Measurements from ENCODE around the gene LURAP1L. TPM values are rescaled to one million over a fixed set of nuclear protein-coding genes. Genes with fewer than 3 reads are reported as not detected.

Gene LURAP1L
- polyA plus RNA-seq, 3 donors: not detected

DNA sequence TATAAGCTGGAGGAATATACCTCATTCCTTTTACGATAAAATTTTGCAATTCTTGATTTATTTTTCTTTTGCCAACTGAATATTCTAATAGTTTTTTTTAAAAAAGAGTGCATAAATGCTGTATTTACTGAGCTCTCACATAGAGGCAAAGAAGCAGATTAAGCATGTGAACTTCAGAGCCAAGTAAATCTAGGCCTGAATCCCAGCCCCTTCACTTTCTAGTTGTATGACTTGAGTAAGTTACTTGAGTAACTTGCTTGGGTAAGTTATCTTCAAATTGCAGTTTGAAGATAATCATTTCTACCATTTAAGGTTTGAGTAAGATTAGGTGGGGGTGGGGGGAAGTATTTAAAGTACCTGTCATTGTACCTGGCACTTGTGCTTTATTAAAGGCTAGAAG lies 21.8 kb downstream of the LURAP1L start:
- Mint-ChIP-seq H3K36me3 (no peaks in the 10 kb centered on the region), H3K4me1 (no peaks in the 10 kb centered on the region), H3K27ac (no peak overlapping the region), H3K9me3 (no peaks in the 10 kb centered on the region), H3K27me3 (ENCODE audit: low read depth in 3 of 3) (no peaks in the 10 kb centered on the region), H3K4me3 (no peak overlapping the region)
- H3K79me2 ChIP-seq (ENCODE audit: insufficient read depth, low read length): no peaks in the 10 kb centered on the region
- no peaks in the 10 kb centered on the region for H3K9me3 ChIP-seq (replicated peaks in 1 of 2; ENCODE audit: control insufficient read depth in 1 of 2, insufficient read depth in 1 of 2, low read length in 2 of 2)
- no peak overlapping the region for H2AFZ ChIP-seq (ENCODE audit: insufficient read depth, low read depth, low read length, poor library complexity, severe bottlenecking)
- no peak for DNase-seq
- H3K36me3 ChIP-seq (replicated peaks in 1 of 2; ENCODE audit: control insufficient read depth in 1 of 2, insufficient read depth in 2 of 2, low read length in 2 of 2): no peaks in the 10 kb centered on the region
- no peak overlapping the region for H3K4me3 ChIP-seq (replicated peaks in 1 of 3; ENCODE audit: low read depth in 2 of 3, low read length in 3 of 3)
- TF ChIP-seq, protein P1, sequence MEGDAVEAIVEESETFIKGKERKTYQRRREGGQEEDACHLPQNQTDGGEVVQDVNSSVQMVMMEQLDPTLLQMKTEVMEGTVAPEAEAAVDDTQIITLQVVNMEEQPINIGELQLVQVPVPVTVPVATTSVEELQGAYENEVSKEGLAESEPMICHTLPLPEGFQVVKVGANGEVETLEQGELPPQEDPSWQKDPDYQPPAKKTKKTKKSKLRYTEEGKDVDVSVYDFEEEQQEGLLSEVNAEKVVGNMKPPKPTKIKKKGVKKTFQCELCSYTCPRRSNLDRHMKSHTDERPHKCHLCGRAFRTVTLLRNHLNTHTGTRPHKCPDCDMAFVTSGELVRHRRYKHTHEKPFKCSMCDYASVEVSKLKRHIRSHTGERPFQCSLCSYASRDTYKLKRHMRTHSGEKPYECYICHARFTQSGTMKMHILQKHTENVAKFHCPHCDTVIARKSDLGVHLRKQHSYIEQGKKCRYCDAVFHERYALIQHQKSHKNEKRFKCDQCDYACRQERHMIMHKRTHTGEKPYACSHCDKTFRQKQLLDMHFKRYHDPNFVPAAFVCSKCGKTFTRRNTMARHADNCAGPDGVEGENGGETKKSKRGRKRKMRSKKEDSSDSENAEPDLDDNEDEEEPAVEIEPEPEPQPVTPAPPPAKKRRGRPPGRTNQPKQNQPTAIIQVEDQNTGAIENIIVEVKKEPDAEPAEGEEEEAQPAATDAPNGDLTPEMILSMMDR (IDR thresholded peaks at IDR 0.05): no peak
- no peak overlapping the region for H3K27ac ChIP-seq (ENCODE audit: low read depth in 1 of 2, low read length in 2 of 2)
- intact Hi-C loops (cut with micrococcal nuclease): no loop called here
- no peak overlapping the region for H3K4me2 ChIP-seq (replicated peaks; ENCODE audit: extremely low read depth, low read length, poor library complexity, severe bottlenecking)
- H3K4me1 ChIP-seq (ENCODE audit: control insufficient read depth in 1 of 2, insufficient read depth in 2 of 2, low read length in 2 of 2): no peaks in the 10 kb centered on the region
- no peak overlapping the region for H3K9ac ChIP-seq (ENCODE audit: insufficient read depth, low read length, poor library complexity, severe bottlenecking)
- no peaks in the 10 kb centered on the region for H4K20me1 ChIP-seq (ENCODE audit: insufficient read depth, low read length)
- no CpG with 5 or more reads among the region's 1 CpG for WGBS (ENCODE audit: insufficient coverage)
- H3K27me3 ChIP-seq (ENCODE audit: control insufficient read depth in 2 of 2, insufficient read depth in 2 of 2, low read length in 2 of 2): no peaks in the 10 kb centered on the region

DNA sequence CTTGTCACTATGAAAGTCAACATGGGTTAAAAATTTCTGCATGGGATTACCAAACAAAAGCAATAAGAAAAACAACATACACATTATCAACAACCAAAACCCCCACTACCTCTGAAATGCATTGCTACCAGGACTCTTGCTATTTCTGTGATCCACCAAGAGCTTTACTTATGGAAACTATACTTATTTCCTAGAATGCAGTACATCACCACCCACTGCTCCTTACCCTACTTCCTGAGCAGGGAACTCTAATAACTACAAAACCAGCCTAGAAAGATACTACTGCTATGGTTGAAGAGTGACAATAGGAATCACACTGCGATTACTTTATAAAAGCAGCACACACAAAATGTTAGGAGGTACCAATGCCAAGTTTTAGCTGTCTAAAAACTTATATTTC lies 22.2 kb downstream of the LURAP1L start:
- no peak overlapping the region for H3K27ac ChIP-seq (ENCODE audit: low read depth in 1 of 2, low read length in 2 of 2)
- TF ChIP-seq, protein P1 (IDR thresholded peaks at IDR 0.05): no peak
- Mint-ChIP-seq H3K4me3 (no peak overlapping the region), H3K4me1 (no peaks in the 10 kb centered on the region), H3K36me3 (no peaks in the 10 kb centered on the region), H3K9me3 (no peaks in the 10 kb centered on the region), H3K27me3 (ENCODE audit: low read depth in 3 of 3) (no peaks in the 10 kb centered on the region), H3K27ac (no peak overlapping the region)
- H3K9me3 ChIP-seq (replicated peaks in 1 of 2; ENCODE audit: control insufficient read depth in 1 of 2, insufficient read depth in 1 of 2, low read length in 2 of 2): no peaks in the 10 kb centered on the region
- no peak overlapping the region for H3K4me3 ChIP-seq (replicated peaks in 1 of 3; ENCODE audit: low read depth in 2 of 3, low read length in 3 of 3)
- WGBS (ENCODE audit: insufficient coverage): no CpG with 5 or more reads among the region's 1 CpG
- no peak overlapping the region for H3K9ac ChIP-seq (ENCODE audit: insufficient read depth, low read length, poor library complexity, severe bottlenecking)
- H3K79me2 ChIP-seq (ENCODE audit: insufficient read depth, low read length): no peaks in the 10 kb centered on the region
- no peaks in the 10 kb centered on the region for H3K4me1 ChIP-seq (ENCODE audit: control insufficient read depth in 1 of 2, insufficient read depth in 2 of 2, low read length in 2 of 2)
- H3K4me2 ChIP-seq (replicated peaks; ENCODE audit: extremely low read depth, low read length, poor library complexity, severe bottlenecking): no peak overlapping the region
- H2AFZ ChIP-seq (ENCODE audit: insufficient read depth, low read depth, low read length, poor library complexity, severe bottlenecking): no peak overlapping the region
- H3K36me3 ChIP-seq (replicated peaks in 1 of 2; ENCODE audit: control insufficient read depth in 1 of 2, insufficient read depth in 2 of 2, low read length in 2 of 2): no peaks in the 10 kb centered on the region
- no peaks in the 10 kb centered on the region for H3K27me3 ChIP-seq (ENCODE audit: control insufficient read depth in 2 of 2, insufficient read depth in 2 of 2, low read length in 2 of 2)
- intact Hi-C loops (cut with micrococcal nuclease): no loop called here
- no peak for DNase-seq
- no peaks in the 10 kb centered on the region for H4K20me1 ChIP-seq (ENCODE audit: insufficient read depth, low read length)
